IMR-90 (cell line): ENCODE measurements around the gene TNK2.

Experiments
- BHLHE40 ChIP-seq: fragments of 150-350 bp; IDR thresholded peaks from 2 replicates; pipeline ENCODE4 v1.6.1; 2016; ENCODE audit warnings: mild to moderate bottlenecking, low read depth, low read length
- CEBPB ChIP-seq: IDR thresholded peaks from 2 replicates; pipeline ENCODE4 v1.6.1; 2012; ENCODE audit warnings: low read depth, low read length, improper control_type of control experiment
- CHD1 ChIP-seq: IDR thresholded peaks from 2 replicates; pipeline ENCODE4 v1.6.1; 2012; ENCODE audit warnings: low read depth, low read length, improper control_type of control experiment
- CTCF ChIP-seq: conservative IDR thresholded peaks from 2 replicates; pipeline ENCODE4 v1.5.1; 2012; ENCODE audit warnings: mild to moderate bottlenecking, low read depth, low read length, improper control_type of control experiment
- FOS ChIP-seq: fragments of 150-350 bp; IDR thresholded peaks from 2 replicates; pipeline ENCODE4 v1.6.1; 2016; ENCODE audit warnings: low read depth, low read length
- MAZ ChIP-seq: IDR thresholded peaks from 2 replicates; pipeline ENCODE4 v1.6.1; 2012; ENCODE audit warnings: low read depth, mild to moderate bottlenecking, low read length, improper control_type of control experiment, moderate library complexity, borderline replicate concordance
- MXI1 ChIP-seq: IDR thresholded peaks from 2 replicates; pipeline ENCODE4 v1.6.1; 2012; ENCODE audit warnings: low read depth, mild to moderate bottlenecking, low read length, moderate library complexity, borderline replicate concordance
- NFE2L2 ChIP-seq: fragments of 150-350 bp; IDR thresholded peaks from 2 replicates; pipeline ENCODE4 v1.6.1; 2016; ENCODE audit warnings: low read depth, mild to moderate bottlenecking, low read length
- POLR2A ChIP-seq: IDR thresholded peaks from 2 replicates; pipeline ENCODE4 v1.6.1; 2012; ENCODE audit warnings: mild to moderate bottlenecking, low read depth, low read length
- RAD21 ChIP-seq: IDR thresholded peaks from 2 replicates; pipeline ENCODE4 v1.6.1; 2012; ENCODE audit warnings: low read length, improper control_type of control experiment
- RCOR1 ChIP-seq: IDR thresholded peaks from 2 replicates; pipeline ENCODE4 v1.6.1; 2012; ENCODE audit warnings: mild to moderate bottlenecking, low read length, improper control_type of control experiment; ENCODE audit not compliant: insufficient replicate concordance
- RFX5 ChIP-seq: IDR thresholded peaks from 2 replicates; pipeline ENCODE4 v1.8.0; 2012; ENCODE audit warnings: low read depth, mild to moderate bottlenecking, low read length, moderate library complexity
- SMC3 ChIP-seq: fragments of 150-350 bp; IDR thresholded peaks from 2 replicates; pipeline ENCODE4 v1.6.1; 2016; ENCODE audit warnings: low read depth, mild to moderate bottlenecking, antibody characterized with exemption, low read length, moderate library complexity
- USF2 ChIP-seq: fragments of 150-350 bp; IDR thresholded peaks from 2 replicates; pipeline ENCODE4 v1.6.1; 2017; ENCODE audit warnings: mild to moderate bottlenecking, antibody characterized with exemption, low read length, low read depth

- TF ChIP-seq CEBPB (no peak), USF2 (no peak), RCOR1 (no peak), MXI1 (no peak), CHD1 (no peak), CTCF (no peak), RAD21 (no peak), BHLHE40 (no peak), POLR2A (no peak), RFX5 (no peak), FOS (no peak), NFE2L2 (no peak), SMC3 (no peak), MAZ (no peak)
Measured at GRCh38 chr3:195849322-195850074, 58.9 kb downstream of the TNK2 start.
